K562 (cell line): ENCODE measurements around the gene HSD11B1L.
A peak's percentile ranks its signal among the peaks of the same experiment; 100 is the strongest.

Source experiments
- ATF7 ChIP-seq: fragments of 450-650 bp; IDR thresholded peaks from 2 replicates; pipeline ENCODE4 v1.7.1; 2014; ENCODE audit warnings: mild to moderate bottlenecking, moderate library complexity
- EP300 ChIP-seq: IDR thresholded peaks from 2 replicates; pipeline ENCODE4 v1.6.1; 2012; ENCODE audit warnings: low read length, improper control_type of control experiment
- FOXA1 ChIP-seq: fragments of 450-650 bp; IDR thresholded peaks from 2 replicates; pipeline ENCODE4 v1.6.1; 2016; ENCODE audit warnings: mild to moderate bottlenecking, borderline replicate concordance
- SMAD3 ChIP-seq: fragments of 450-650 bp; formaldehyde crosslinking; conservative IDR thresholded peaks from 2 replicates; pipeline ENCODE4 v1.4.0; 2020; ENCODE audit warnings: mild to moderate bottlenecking
- ZNF124 ChIP-seq: sonication (generic); formaldehyde crosslinking; IDR thresholded peaks from 2 replicates; pipeline ENCODE4 v1.8.1; 2022; ENCODE audit warnings: missing genetic modification reagents
- ZNF76 ChIP-seq: fragments of 250-450 bp; sonication (Bioruptor Pico); IDR thresholded peaks from 2 replicates; pipeline ENCODE4 v1.4.0; 2020; ENCODE audit warnings: mild to moderate bottlenecking, moderate library complexity, borderline replicate concordance
- TF ChIP-seq, protein P1 (sequence below), 3 experiments: IDR thresholded peaks in 2 of 3; conservative IDR thresholded peaks in 1 of 3; 2 replicates each; pipeline ENCODE4 v1.5.1; 2011 to 2012; ENCODE audit warnings: low read length in 3 of 3, mild to moderate bottlenecking in 3 of 3, control low read depth in 2 of 3, improper control_type of control experiment in 1 of 3, inconsistent platforms in 1 of 3, low read depth in 1 of 3, mixed read lengths in 1 of 3, moderate library complexity in 1 of 3; ENCODE audit not compliant: insufficient read depth in 2 of 3

DNA sequence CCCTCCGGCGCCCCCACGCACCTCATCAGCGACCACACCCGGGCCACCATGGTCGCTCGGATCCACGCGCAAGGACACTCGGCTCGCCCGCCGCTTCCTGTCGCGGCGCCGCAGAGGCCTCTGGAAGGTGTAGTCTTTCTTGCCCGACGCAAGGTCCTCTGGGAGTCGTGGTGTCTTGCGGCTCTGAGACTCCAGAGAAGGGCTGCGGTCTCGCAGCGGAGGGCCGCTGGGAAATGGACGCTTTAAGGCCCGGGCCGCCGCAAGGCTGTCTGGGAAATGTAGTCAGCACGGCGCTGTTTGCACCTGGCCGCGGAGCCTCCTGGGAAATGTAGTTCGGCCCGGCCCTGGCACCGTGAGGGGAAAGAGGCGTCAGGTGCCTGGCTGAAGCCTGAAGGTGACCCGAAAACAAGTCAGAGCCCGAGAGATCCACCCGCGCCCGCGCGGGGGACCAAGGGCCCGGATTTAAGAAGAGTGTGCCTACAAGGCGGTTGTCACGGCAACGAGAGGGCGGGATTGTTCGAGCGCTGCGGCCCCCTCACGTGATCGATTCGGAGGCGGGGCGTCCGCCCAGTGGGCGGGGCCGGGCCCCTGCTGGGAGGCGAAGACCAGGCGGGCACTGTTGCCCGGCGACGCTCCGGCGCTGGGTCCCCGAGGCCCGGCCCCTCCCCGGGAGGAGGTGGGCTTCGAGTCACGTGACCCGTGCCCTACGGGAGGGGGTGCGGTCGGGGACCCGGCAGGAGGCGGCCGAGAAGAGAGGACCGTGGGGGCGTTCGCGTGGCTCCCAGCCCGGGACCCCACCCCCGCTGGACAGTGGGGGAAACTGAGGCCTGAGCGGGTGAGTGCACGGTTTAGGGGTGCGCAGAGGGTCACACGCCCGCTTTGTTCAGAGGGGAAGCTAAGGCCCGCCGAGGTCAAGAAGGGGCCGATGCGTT is at the start of gene HSD11B1L, which contains the start of gene MICOS13:
- TF ChIP-seq EP300: peak; percentile 43; the same call in 1 of the 2 replicates
- TF ChIP-seq ATF7: peak; percentile 87
- no peak for TF ChIP-seq FOXA1
- no peak for TF ChIP-seq SMAD3 (CRISPR knock-in tag)
- TF ChIP-seq, protein P1, sequence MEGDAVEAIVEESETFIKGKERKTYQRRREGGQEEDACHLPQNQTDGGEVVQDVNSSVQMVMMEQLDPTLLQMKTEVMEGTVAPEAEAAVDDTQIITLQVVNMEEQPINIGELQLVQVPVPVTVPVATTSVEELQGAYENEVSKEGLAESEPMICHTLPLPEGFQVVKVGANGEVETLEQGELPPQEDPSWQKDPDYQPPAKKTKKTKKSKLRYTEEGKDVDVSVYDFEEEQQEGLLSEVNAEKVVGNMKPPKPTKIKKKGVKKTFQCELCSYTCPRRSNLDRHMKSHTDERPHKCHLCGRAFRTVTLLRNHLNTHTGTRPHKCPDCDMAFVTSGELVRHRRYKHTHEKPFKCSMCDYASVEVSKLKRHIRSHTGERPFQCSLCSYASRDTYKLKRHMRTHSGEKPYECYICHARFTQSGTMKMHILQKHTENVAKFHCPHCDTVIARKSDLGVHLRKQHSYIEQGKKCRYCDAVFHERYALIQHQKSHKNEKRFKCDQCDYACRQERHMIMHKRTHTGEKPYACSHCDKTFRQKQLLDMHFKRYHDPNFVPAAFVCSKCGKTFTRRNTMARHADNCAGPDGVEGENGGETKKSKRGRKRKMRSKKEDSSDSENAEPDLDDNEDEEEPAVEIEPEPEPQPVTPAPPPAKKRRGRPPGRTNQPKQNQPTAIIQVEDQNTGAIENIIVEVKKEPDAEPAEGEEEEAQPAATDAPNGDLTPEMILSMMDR (IDR thresholded peaks at IDR 0.05 in 2 of 3, conservative IDR thresholded peaks at IDR 0.05 in 1 of 3; ENCODE audit: insufficient read depth in 2 of 3, low read depth in 1 of 3, low read length in 3 of 3): peak in 1 of 3 experiments; percentile 10; a peak in 1 of 6 replicates
- peak; percentile 75; the same call in 1 of the 2 replicates for TF ChIP-seq ZNF76 (CRISPR knock-in tag)
- no peak for TF ChIP-seq ZNF124 (CRISPR knock-in tag)
